Measurements from ENCODE around the gene FAM241A. TPM values are rescaled to one million over a fixed set of nuclear protein-coding genes. Genes with fewer than 3 reads are reported as not detected.
A peak's percentile ranks its signal among the peaks of the same experiment; 100 is the strongest.

Gene FAM241A
- total RNA-seq, 1 donor from 2014 or later: 0.70 TPM

- H3K27me3 Mint-ChIP-seq: no peaks in the 10 kb centered on the region
These were observed 77.1 kb downstream of the FAM241A start for GRCh38 chr4:112222219-112222955.

GRCh38 chr4:112225157-112225556, 79.9 kb downstream of the FAM241A start:
- H3K27me3 Mint-ChIP-seq: no peaks in the 10 kb centered on the region
- H3K36me3 Mint-ChIP-seq: no peaks in the 10 kb centered on the region
- H3K4me1 Mint-ChIP-seq (ENCODE audit: unreplicated experiment): peaks cover 2% of the 10 kb centered on the region
- H3K27ac Mint-ChIP-seq: no peak overlapping the region
- TF ChIP-seq CTCF (conservative IDR thresholded peaks at IDR 0.05): no peak
- no peaks in the 10 kb centered on the region for H3K9me3 Mint-ChIP-seq
- DNase-seq (ENCODE audit: extremely low spot score, unreplicated experiment): no peak
- no peak overlapping the region for H3K4me3 Mint-ChIP-seq

More at GRCh38 chr4:112222219-112222955, 77.1 kb downstream of the FAM241A start:
- no peaks in the 10 kb centered on the region for H3K36me3 Mint-ChIP-seq
- no peak overlapping the region for H3K27ac Mint-ChIP-seq
- DNase-seq (ENCODE audit: extremely low spot score, unreplicated experiment): no peak
- H3K4me3 Mint-ChIP-seq: no peak overlapping the region
- no peak for TF ChIP-seq CTCF (conservative IDR thresholded peaks at IDR 0.05)
- no peaks in the 10 kb centered on the region for H3K4me1 Mint-ChIP-seq (ENCODE audit: unreplicated experiment)
- H3K9me3 Mint-ChIP-seq: no peaks in the 10 kb centered on the region

- Mint-ChIP-seq H3K27me3 (no peaks in the 10 kb centered on the region), H3K4me3 (peak overlapping the region; percentile 98), H3K4me1 (ENCODE audit: unreplicated experiment) (peaks cover 24% of the 10 kb centered on the region), H3K27ac (peak overlapping the region; percentile 97), H3K36me3 (no peaks in the 10 kb centered on the region), H3K9me3 (no peaks in the 10 kb centered on the region)
- TF ChIP-seq CTCF (conservative IDR thresholded peaks at IDR 0.05): no peak
- peak; percentile 99 for DNase-seq (ENCODE audit: extremely low spot score, unreplicated experiment)
These were observed 85.9 kb downstream of the FAM241A start for GRCh38 chr4:112230879-112231778.

GRCh38 chr4:112231779-112232713, 86.8 kb downstream of the FAM241A start, which contains the start of gene AP1AR:
Gene AP1AR, plus strand, starts transcription at chr4:112231787. Its CDS starts 305 bp downstream, at chr4:112232092.
- peak within 1 kb of the TSS; percentile 97 for H3K27ac Mint-ChIP-seq
- H3K4me3 Mint-ChIP-seq: peak within 1 kb of the TSS; percentile 98
- no peaks in the 10 kb centered on the region for H3K27me3 Mint-ChIP-seq

More at GRCh38 chr4:112231779-112232713, 86.8 kb downstream of the FAM241A start, which contains the start of gene AP1AR:
- Mint-ChIP-seq H3K9me3 (no peaks in the 10 kb centered on the region), H3K4me1 (ENCODE audit: unreplicated experiment) (peaks cover 25% of the 10 kb centered on the region), H3K36me3 (no peaks in the 10 kb centered on the region)
- peak; percentile 61 for TF ChIP-seq CTCF (conservative IDR thresholded peaks at IDR 0.05)
- peak; percentile 93 for DNase-seq (ENCODE audit: extremely low spot score, unreplicated experiment)

Data from type B pancreatic cell (in vitro differentiated cells).